Left forelimb (tissue), 1 donor: ENCODE measurements around the gene EIF4E1B.
A peak's percentile ranks its signal among the peaks of the same experiment; 100 is the strongest.

Experiments used
- DNase-seq: peaks from one replicate; pipeline ENCODE4 v3.0.0-alpha.2; 2018; ENCODE audit warnings: low spot score

EIF4E1B gene

DNA sequence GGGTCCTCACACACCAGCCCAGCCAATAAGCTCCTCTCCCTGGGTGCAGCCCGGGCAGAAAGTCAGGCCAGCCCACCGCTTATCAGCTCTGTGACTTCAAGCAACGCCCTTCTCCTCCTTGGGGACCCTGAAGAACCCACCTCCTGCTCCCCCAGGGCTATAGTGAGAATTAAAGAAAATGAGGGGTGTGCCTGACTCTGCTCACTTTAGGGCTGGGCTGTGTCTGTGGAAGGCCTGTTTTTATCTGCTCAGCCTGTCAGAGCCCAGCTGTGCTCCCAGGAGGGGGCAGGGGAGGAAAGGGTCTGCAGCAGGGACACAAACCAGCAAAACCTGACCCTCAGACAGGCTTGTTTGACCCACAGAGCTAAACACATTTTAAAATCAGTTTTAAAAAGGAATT, 24.4 kb upstream of the EIF4E1B start:
- no peak for DNase-seq

DNA sequence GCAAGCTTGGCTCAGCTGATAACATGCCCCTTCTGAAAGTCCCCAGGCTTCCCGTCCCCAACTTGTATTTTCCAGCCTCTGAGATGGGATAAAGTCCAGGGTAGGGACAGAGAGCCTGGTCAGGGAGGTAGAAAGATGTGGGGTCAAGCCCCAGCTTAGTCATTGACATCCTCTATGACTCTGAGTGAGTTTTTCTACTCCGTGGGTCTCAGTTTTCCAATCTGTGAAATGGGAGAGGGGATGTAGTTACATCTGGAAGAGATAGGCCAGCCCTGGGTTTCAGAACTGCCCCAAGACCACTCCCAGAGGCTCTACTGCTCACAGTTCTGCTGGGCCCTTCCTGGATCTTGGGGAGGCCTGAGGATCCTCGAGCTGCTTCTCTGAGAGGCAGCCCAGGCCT, 23.6 kb upstream of the EIF4E1B start:
- no peak for DNase-seq

DNA sequence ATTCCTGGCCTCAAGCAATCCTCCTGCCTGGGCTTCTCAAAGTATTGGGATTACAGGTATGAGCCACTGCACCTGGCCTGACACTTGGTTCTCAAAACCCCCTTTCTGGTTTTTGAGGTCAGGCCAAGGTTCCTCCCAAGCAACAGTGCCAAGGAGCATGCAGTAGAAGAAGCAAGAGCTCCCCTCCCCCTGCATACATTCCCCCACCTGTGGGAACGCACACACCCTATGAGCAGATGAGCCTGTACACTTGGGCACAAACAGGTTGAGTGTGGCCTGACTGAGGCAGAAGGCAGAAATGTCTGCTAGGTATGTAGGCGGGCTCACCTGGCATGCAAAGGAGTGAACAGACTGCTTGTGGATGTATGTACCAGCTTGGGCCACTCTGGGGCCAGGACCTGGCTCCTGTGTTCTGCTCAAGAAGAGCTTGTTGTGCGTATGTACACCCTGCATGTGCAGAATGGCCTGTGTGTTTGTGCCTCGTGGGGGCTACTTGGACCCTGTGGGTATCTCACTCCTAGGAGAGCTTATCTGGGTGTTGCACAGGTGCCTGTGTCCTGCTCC, 22.3 kb upstream of the EIF4E1B start:
- DNase-seq: no peak

DNA sequence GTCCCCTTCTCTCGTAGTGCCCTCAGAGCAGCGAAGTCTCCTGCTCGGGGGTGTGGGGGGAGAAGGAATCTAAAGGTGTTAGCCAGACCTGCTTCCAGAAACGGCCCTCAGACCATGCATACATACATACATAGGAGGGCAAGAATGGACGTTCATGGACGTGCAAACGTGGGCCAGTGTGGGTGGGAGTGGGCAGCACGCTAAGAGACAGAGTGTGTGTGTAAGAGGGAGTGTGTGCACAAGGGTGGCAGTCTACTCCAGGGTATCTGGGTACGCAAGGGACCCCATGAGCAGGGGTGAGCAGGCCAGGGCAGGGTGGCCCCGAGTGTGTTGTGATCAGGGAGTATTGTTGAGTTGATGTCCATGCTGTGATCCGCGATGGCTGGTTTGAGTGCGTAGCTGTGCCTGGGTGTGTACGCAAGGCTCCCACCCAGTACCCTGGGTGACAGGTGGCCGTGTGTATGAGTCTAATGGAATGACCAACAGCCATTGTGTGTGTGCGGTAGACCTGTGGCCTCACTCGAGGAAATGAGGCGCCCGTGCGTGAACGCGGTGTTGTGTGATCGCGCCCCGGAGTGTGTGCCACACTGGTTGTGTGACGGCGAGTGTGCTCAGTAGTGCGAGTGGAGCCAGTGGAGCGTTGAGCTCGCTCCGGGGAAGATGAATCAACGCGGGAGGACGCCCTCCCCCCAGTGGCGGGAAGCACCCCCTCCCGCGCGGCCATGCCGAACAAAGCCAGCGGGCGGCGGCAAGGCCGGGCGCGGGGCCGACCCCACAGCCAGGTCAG, 21.3 kb upstream of the EIF4E1B start:
- DNase-seq: no peak

DNA sequence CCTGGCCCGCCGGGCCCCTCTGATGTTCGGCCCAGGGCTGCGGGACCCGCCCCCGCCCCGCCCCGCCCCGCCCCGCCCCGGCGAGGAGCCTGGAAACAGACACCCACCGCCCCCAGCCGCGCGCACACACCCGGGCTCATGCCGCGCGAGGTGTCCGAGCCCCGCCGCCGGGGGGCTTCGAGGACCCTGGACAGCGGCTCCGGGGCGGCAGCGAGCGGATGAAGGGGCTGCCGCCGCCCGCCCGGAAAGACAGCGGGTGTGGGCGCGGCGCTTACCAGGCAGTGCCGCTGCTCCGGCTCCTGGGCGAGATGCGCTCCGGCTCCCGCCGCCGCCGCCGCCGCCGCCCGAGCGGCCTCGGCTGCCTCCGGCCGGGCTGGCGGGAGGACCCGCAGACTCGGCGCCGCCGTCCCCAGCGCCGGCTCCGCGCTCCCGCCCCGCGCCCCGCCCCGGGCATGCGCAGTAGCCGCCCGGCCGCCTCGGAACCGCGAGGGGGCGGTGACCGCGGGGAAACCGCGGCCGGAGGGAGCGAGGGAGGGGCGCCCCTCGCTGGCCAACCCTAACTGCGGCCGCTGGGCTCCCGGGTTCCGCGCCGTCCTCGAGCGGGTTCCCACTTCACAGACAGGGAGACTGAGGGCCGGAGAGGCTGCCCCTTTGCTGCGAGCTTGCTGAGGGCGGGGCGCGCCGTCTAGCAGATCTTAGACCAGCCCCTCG, 20.6 kb upstream of the EIF4E1B start, which contains the start of gene GPRIN1:
GPRIN1 (minus strand) TSS at position 433 of the 711 bp plus-strand sequence. CDS start 10,322 bp downstream, outside the sequence.
- DNase-seq: peak; percentile 79

DNA sequence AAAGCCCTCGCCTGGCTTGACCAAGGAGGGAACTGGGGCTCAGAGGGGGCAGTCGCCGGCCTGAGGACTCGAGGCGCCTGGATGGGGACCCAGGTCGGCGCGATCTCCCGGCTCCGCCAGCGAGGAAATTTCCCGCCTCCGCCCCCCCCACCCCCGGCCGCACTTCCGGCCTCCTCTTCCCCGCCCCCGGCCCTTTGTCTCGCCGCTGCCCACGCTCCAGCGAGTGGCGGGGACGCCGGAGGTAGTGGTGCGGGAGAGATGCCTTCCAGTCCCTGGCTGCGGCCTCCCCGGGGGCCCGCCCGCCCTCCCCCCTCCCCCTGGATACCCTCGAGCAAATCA, 20.1 kb upstream of the EIF4E1B start:
- DNase-seq: no peak

DNA sequence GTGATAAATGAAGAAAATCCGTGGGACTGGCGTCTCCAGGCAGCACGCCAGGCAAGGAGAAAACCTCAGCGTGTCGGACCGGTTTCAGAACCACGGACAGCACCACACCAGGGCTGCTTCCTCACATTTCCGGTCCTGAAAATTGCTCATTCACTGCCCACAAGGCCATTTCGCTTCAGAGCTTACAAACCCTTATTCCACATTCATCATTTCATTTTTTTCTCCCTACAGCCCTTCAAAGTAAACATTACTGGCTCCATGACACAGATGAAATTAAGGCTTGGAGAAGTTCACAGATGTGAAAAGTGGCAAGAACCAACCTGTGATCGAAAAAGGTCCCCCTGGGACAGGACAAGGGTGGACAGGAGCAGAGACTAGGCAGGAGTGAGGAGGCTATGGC, 19.0 kb upstream of the EIF4E1B start:
- peak; percentile 81 for DNase-seq

DNA sequence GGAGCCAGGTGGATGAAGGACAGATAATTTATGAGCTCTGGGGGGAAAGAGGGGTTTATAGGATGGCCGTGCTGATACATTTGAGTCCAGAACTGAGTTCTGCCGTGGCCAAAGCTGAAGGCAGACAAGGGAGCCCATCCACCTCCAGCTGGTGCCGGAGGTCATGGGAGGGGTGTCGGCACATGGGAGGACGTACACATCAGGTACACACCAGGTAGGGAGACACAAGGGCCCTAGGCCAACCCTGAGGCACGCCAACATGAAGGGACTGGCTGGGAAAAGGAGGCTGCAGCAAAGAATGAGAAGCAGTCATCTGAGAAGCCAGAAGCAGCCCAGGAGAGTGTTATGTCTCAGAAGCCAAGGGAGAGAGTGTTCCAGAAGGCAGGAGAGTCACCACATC, 18.5 kb upstream of the EIF4E1B start:
- DNase-seq: no peak

DNA sequence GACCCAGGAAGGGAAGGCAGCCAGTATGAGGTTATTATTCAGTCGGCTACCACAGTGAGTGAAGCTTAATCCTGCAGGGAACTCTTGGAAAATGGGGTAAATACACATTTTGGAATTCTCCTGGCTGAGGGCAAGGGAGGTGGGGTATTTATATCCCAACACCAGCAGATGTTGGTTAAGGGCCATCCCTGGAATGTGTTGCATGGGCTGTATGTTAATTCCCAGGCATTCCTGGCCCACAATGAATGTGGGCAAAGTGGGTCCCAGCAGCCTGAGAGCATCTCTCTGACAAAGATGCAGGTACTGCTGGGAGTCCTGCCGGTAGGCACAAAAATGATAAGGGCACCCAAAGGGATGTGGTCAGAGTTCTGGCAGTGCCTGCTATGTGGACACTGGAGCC, 17.6 kb upstream of the EIF4E1B start:
- DNase-seq: no peak

DNA sequence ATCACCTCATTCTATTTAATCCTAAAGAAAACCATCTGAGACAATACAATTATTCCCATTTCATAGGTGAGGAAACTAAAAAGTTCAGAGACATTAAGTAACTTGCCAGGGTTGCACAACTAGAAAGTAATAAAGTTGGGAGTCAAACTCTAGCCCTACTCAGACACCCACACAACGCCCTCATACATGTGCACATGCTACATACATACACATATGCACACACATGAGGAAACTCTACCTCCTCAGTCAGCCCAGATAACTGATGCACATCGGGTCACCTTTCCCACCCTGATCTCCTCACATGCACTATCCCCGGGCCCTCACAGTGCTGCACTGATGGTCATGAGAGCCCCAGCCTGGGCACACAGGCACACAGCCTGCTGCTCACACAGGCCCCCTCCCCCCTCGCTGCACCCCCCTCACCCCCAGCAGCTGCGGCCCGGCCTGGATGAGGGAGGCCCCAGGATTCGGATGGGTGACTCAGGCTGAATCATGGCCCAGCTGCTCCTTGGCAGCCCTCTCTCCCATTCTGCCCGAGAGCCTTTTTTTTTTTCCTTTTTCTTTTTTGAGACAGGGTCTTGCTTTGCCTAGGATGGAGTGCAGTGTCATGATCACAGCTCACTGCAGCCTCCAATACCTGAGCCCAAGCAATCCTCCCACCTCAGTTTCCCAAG, 15.5 kb upstream of the EIF4E1B start:
- DNase-seq: no peak

DNA sequence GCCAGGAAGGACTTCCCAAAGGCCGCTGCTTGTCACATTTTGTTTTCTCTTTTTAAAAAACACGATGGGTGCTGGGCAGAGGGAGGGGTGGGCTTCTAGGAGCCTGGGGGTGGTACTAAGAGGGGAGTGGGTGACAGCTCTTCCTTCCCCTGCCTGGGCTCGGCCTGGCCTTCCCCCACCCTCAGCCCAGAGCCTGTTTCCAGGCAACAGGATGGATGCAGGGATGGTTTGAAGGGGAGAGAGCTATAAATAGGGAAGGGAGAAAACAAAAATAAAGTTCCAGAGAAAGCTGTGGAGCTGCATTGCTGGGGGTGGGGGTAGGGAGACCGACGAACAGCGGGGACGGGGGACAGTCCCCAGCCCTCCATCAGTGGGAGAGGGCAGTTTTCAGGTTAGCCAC, 14.0 kb upstream of the EIF4E1B start:
- no peak for DNase-seq

DNA sequence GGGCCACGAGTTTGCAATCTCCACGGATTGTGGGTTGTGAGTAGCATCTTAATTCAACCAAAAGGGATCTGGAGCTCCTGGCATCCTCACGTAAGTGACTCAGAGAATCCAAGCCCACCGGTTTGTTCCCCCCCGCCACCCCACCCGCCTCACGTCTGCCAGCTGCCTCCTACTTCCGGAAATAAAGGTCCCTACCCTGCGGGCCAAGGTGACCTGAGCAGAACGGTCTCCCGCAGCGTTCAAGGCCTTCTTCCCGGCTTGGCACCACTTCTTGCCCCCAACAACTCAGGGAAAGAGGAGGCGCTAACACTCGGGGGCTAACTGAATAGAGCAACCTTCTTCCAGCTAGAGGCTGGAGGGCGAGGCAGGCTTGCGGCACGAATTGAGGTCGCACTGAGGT, 11.7 kb upstream of the EIF4E1B start:
- no peak for DNase-seq

DNA sequence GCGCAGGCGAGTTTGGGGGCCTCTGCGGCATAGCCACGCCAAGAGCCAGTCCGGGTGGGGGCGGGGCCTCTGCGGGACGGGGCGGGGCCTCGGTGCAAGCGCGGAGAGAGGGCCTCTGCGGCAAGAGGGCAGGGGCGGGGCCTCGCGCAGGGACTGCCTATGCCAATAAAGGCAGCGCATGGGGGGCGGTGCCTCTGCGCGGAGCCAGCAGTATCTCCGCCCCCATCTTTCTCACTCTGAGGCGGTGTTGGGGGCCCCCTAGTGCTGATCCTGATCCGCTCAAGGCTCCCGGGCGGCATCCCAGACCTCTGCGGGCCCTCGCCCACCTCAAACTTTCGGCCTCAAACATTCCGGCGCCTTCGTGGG, 11.3 kb upstream of the EIF4E1B start:
- DNase-seq: no peak

DNA sequence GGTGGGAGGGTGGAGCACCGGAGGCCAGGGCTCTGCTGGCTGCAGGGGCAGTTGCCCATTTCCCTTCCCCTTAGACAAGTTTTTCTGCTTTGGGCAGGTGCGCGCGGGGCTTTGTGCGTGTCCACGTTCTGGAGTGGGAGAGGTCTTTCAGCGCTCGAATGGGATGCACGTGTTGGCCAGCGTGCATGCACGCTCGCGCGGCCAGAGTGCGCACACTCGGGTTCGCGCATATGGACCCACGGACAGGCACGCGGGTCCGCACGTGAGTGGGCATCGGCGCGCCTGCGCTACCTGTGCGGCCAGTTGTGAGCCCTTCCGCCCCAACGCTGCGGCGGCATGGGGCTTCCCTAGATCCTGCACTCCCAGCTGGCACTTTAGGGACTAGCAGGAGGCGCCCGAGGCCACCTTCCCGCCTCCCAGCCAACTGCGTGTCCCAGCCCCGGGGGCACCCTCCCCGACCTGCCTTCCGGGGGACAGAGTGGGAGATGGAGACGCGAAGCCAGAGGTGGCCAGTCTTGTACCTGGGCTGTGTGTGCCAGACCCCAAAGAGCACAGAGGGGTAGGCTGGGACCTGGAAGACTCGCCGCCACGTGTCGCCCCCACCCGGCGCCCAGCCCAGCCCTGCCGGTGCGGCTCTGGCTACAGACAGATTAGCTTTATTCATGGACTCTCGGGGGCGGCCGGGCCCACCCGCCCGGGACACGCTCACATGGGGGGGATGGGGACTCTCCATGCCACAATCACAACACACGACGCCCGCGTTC, 10.7 kb upstream of the EIF4E1B start:
- DNase-seq: no peak

DNA sequence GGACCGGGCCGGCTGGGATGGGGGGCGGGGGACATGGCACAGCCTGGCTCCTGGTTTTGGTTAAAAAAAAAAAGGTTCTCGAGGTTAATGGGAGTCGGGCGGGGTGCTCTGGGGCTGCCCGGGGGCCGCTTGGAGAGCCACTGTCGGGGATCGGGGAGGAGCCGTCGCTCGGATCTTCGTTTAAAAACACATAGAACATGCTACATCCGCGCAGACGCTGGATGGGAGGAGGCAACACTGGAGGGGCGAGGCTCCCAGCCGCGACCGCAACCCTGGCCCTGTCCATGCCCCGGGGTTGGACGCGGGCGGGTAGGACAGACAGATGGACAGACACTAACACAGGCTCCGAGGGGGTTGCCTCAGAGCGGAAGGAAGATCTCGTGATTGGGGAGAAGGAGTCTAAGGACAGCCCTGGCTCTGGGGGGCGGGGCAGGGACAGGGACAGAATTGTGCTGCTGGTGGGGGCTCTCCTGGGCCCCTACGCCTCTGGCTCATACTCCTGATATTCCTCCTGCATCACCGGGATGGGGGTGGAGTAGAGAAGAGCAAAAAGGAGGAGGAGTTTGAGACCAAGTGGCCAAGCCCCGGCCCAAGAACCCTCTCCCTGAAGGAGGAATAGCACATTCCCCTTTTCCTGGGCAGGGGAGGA, 10.0 kb upstream of the EIF4E1B start:
- DNase-seq: no peak

DNA sequence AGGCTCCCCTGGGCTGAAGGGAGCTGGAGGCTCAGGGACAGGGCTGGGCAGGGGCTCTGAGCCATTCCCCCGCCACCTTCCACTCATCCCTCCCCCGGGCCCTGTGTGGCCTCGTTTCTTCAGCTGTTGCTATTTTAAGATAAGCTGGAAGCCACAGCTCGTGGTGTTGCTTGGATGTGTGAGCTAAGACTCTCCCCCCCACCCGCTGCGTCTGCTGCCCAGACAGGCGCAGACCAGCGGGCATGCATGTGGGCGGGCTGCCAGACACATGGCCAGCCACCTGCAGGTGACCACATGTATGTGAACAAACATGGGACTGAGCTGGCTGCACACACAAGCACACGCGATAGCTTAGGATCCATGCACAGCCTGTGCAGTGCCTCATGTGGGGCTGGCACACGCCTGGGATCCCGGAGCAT, 8.8 kb upstream of the EIF4E1B start:
- no peak for DNase-seq

DNA sequence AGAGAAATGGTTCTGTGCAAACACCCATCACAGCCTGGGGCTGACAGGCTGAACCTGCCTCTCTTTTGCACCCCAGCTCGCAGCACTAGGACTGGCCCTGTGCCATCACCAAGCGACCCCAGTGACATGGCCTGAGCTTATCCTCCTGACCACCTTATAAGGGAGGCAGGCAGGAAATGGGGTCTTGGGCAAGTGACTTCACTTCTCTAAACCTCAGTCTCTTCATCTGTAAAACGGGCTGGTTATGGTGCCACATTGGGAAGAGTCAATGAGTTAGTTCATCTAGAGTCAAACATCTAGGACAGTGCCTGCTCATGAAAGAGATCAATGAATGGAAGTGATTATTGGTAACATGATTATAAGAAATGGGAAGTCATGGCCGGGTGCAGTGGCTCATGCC, 6.3 kb upstream of the EIF4E1B start:
- no peak for DNase-seq

DNA sequence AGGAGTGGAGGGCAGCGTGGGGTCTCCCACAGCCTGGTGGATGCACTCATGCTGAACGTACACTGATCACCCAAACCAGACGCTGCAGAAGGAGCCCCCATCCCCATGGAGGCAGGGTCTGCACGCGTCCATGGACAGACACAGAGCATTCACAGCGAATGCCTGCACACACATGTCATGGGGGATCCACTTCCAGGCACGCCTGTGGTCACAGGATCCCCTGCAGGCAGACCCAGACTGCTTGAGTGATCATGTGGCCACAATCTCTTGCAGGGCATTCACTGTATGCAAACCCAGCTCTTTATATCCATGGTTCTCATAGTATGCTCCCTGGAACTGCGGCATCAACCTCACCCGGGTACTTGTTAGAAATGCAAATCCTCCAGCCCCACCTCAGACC, 5.5 kb upstream of the EIF4E1B start:
- no peak for DNase-seq

DNA sequence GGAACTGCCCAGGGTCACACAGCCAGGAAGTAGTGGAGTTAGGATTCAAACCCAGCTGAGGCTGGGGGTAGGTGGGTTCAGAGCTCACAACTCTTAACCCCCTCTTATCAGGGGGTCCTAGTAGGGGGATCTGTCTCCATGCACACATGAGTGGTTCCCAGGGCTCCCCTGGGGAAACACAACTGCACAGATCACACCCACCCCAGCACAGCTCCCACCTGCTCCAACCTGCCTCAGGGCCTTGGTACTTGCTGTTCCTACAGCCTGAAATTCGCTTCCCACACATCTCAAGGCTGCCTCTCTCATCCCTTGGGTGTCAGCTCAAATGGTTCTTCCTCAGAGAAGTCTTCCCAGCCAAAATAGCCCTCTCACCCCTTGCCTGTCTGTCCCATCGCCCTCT, 5.0 kb upstream of the EIF4E1B start:
- DNase-seq: no peak

DNA sequence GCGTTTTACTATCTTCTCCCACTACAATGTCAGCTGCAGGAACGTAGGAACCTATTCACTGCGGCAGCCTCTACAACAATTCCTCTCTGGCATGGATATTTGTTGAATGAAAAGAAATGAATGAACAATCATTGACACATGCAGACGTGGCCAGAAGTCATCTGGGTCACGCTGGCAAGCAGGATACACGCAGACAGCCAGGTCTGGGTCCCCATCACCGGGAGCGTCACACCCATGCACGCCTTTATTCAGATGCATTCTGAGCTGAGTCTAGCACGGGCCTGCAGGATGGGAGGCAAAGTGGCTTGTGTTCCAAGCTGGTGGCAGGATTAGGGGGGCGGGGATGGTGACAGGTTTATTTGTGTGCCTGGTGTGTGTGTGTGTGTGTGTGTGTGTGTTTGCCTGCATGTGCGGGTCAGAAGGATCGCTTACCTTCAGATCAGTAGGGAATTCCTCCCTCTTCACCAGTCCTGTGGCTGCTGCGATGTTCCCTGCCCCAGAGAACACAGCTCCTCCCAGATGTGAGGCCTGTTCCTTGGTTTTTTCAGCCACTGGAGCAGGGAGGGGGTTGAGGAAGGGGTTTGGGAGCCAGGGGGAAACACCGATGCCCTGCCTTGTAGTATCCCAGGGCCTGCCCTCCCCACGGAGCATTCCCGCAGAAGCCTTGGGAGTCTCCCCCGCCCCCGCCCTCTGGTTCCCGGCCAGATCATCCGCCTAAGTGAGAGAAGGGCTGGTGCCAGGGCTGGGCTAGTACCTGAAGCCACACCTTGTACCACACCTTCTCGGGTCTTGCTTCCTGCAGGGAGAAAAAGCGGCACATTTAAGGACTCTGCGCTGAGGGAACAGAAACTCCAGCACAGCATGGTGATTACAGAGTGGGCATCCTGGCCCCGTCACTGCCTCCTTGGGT, 4.3 kb upstream of the EIF4E1B start:
- no peak for DNase-seq

DNA sequence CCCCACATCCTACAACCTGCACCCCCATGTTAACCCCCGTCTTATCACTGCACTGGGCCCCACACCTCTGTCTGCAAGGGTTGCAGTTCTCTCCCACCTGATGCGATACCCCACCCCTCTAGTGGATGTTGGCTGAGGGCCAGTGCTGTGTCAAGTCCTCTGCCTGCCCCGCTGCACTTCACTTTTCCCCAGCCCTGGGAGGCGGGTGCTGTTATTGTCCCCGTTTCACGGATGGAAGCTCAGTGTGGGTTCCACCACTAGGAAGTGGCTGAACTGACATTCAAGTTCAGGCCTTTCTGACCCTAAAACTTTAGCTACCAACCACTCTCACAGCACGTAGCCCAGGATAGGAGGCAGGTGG, 3.6 kb upstream of the EIF4E1B start:
- DNase-seq: no peak
